Immature natural killer cell (primary cell): ENCODE measurements around the gene TMEM37. TPM values are rescaled to one million over a fixed set of nuclear protein-coding genes. Genes with fewer than 3 reads are reported as not detected.

Experiments
- DNase-seq, 3 donors: peaks; one replicate each; pipeline ENCODE4 v3.0.0; 2022; ENCODE audit warnings: mixed read lengths in 1 of 3
- H3K27ac Mint-ChIP-seq, 6 donors: one replicate each; pipeline ENCODE4 v1.8.0; 2020; ENCODE audit warnings: mixed read lengths in 6 of 6, mild to moderate bottlenecking in 5 of 6, inconsistent platforms in 4 of 6, moderate library complexity in 3 of 6
- H3K27me3 Mint-ChIP-seq, 3 donors: one replicate each; pipeline ENCODE4 v1.8.0; 2020 to 2021; ENCODE audit warnings: low read depth in 3 of 3, mild to moderate bottlenecking in 3 of 3, mixed read lengths in 3 of 3, moderate library complexity in 3 of 3, inconsistent platforms in 1 of 3
- H3K36me3 Mint-ChIP-seq, 3 donors: one replicate each; pipeline ENCODE4 v1.8.0; 2020; ENCODE audit warnings: mixed read lengths in 3 of 3, inconsistent platforms in 2 of 3, mild to moderate bottlenecking in 2 of 3
- H3K4me1 Mint-ChIP-seq, 2 donors: one replicate each; pipeline ENCODE4 v1.8.0; 2020; ENCODE audit warnings: inconsistent platforms in 2 of 2, mild to moderate bottlenecking in 2 of 2, mixed read lengths in 2 of 2, moderate library complexity in 1 of 2
- H3K4me3 Mint-ChIP-seq, 5 donors: one replicate each; pipeline ENCODE4 v1.8.0; 2020; ENCODE audit warnings: mild to moderate bottlenecking in 5 of 5, mixed read lengths in 5 of 5, inconsistent platforms in 3 of 5, moderate library complexity in 3 of 5
- H3K9me3 Mint-ChIP-seq, 6 donors: one replicate each; pipeline ENCODE4 v1.8.0; 2020; ENCODE audit warnings: mild to moderate bottlenecking in 6 of 6, mixed read lengths in 6 of 6, inconsistent platforms in 4 of 6, moderate library complexity in 3 of 6
- polyA plus RNA-seq, 3 donors: library from polyadenylated mRNA; unstranded; fragments of 300-500 nt; fragmentation: Illumina TruSeq; gene quantifications; one replicate each; pipeline ENCODE4 v1.2.3, GENCODE V29; 2021

Gene TMEM37
- polyA plus RNA-seq, 3 donors from 2014 or later: not detected

DNA sequence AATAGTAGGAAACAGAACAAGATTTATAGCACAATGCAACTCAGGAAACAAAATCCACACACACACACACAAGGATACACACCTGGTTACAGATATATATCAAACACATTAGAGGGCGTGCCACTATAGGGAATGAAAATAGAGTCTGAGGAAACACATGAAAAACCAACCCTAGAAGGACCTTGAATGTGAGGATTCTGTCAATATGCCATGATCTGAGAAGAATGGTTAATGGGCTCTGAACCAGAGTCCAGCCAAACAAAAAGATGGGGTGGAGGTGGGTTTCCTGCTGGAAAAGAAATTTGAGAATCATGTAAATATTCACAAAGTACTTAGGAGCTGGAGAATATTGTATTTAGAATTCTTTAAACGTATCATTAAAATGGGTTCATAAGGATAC, 7.8 kb upstream of the TMEM37 start:
- H3K9me3 Mint-ChIP-seq: no peaks in the 10 kb centered on the region
- no peak overlapping the region for H3K4me3 Mint-ChIP-seq
- peaks cover 10 to 14% (median 13%) of the 10 kb centered on the region in 3 donors for H3K27me3 Mint-ChIP-seq
- no peak overlapping the region for H3K27ac Mint-ChIP-seq
- no peaks in the 10 kb centered on the region for H3K4me1 Mint-ChIP-seq
- no peaks in the 10 kb centered on the region for H3K36me3 Mint-ChIP-seq
- no peak for DNase-seq

GRCh38 chr2:119424284-119425118, 7.2 kb upstream of the TMEM37 start:
- no peaks in the 10 kb centered on the region for H3K9me3 Mint-ChIP-seq
- peaks cover 13 to 16% (median 13%) of the 10 kb centered on the region in 3 donors for H3K27me3 Mint-ChIP-seq
- H3K4me1 Mint-ChIP-seq: no peaks in the 10 kb centered on the region
- H3K36me3 Mint-ChIP-seq: no peaks in the 10 kb centered on the region
- DNase-seq: no peak
- no peak overlapping the region for H3K4me3 Mint-ChIP-seq
- no peak overlapping the region for H3K27ac Mint-ChIP-seq

DNA sequence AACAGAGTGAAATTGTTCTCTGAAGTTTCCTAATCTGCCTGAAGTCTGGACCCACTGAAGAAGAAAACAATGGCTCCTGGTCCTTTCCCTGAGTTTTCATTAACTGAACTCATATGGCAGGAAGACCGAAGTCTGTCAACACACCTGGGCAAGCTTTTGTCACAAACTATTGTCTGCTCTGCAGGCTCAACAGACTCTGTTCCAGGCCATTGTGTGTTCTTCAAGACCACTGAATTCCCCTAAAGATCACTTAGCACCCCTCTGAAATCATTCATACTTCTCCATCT, 6.6 kb upstream of the TMEM37 start:
- H3K27ac Mint-ChIP-seq: no peak overlapping the region
- DNase-seq: no peak
- peaks cover 10 to 17% (median 16%) of the 10 kb centered on the region in 3 donors for H3K27me3 Mint-ChIP-seq
- no peaks in the 10 kb centered on the region for H3K9me3 Mint-ChIP-seq
- no peaks in the 10 kb centered on the region for H3K4me1 Mint-ChIP-seq
- no peak overlapping the region for H3K4me3 Mint-ChIP-seq
- no peaks in the 10 kb centered on the region for H3K36me3 Mint-ChIP-seq

DNA sequence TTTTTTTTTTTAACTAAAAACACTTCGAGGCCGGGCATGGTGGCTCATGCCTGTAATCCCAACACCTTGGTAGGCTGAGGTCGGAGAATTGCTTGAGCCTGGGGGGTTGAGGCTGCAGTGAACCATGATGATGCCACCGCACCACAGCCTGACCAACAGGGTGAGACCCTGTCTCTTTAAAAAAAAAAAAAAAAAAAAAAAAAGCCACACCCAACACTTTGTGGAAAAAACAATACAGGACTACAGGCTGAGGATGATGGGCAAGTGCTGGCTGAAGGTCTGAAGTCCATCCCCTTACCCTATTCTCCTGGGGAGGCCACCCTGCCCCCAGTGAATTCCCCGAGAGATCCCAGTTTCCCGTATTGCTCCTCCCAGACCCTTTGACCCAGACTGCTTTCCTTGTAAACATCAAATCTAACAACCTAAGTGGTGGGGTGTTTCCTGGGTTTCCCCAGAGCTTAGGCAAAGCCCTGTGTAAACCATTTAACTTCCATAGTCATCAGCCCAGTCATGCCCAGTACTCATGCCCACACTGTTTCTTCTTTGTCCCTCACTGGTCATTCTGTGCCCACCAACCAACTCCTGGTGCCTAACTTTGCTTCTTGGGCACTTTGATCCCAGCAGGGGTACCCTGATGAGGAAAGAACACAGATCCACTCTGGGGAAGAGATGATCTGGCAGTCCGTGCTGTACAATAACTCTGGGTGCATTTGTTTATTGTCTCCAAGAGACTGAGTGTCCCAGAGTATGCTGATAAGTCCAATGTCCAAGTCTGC, 5.8 kb upstream of the TMEM37 start:
- H3K36me3 Mint-ChIP-seq: no peaks in the 10 kb centered on the region
- no peaks in the 10 kb centered on the region for H3K9me3 Mint-ChIP-seq
- peaks cover 10 to 18% (median 16%) of the 10 kb centered on the region in 3 donors for H3K27me3 Mint-ChIP-seq
- no peak overlapping the region for H3K4me3 Mint-ChIP-seq
- no peaks in the 10 kb centered on the region for H3K4me1 Mint-ChIP-seq
- DNase-seq: no peak
- H3K27ac Mint-ChIP-seq: no peak overlapping the region

DNA sequence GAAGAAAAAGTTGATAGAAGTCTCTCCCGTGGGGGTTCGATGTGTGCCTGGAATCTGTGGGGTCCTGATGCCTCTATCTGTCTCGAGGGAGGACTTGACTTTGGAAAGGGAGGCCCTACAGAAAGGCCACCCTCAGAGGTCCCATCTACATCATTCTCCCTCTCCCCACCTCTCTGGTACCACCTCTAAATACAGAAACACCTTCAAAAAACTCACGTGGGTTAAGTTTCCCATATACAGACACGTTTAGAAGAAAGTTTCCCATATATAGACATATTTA, 5.3 kb upstream of the TMEM37 start:
- Mint-ChIP-seq H3K27me3 (peaks cover 11 to 18% (median 14%) of the 10 kb centered on the region in 3 donors), H3K27ac (no peak overlapping the region)

DNA sequence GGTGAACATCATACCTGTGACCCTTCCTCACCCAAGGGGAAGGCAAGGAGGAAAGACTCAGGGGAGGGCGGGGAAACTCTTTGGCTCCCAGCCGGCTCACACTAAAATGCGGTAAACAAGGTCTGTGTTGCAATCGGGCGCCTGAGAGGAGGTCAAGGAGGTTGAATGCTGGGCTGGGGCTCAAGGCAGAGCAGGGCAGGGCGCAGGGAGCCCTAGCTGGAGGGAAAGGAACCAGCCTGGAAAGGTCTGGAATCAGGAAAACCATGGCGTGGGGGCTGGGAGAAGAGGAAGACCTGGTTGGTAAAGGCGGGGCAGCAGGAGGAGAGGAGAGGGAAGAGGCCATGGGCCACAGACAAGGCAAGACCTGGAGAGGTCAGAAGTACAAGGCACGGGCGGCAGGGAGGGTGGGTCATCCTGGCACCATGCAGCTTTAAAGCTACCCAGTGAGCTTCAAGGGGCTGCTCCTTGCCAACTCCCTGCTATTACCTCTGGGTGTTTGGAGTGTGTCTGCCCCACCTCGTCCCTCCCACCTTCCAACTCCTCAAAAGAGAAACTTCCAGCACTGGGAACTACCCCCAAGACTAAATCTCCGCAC, 4.8 kb upstream of the TMEM37 start:
- Mint-ChIP-seq H3K4me3 (no peak overlapping the region), H3K27me3 (peaks cover 11 to 18% (median 14%) of the 10 kb centered on the region in 3 donors), H3K36me3 (no peaks in the 10 kb centered on the region), H3K4me1 (peaks cover 0 to 3% of the 10 kb centered on the region in 2 donors), H3K27ac (no peak overlapping the region), H3K9me3 (no peaks in the 10 kb centered on the region)
- DNase-seq: no peak

More for the DNA sequence above, 5.3 kb upstream of the TMEM37 start:
- no peak for DNase-seq
- Mint-ChIP-seq H3K36me3 (no peaks in the 10 kb centered on the region), H3K4me3 (no peak overlapping the region), H3K9me3 (no peaks in the 10 kb centered on the region), H3K4me1 (peaks cover 0 to 3% of the 10 kb centered on the region in 2 donors)

DNA sequence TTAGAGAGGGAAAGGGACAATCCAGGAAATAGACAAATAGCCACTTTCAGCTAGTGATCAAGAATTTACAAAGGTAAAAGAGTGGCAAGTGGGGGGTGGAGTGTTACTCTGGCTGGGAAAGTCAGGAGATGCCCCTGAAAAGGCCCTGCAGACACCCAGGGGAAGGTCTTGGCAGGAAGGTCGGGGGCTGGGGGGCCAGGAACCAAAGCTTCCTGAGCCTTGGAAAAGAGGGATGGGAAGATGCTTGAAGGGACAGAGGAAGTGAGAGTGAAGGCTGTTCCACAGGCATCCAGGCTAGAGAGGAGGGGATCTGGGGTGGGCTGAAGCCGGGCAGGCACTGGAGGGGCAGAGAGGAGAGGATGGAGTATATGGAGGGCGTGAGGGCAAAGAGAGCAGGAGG, 3.9 kb upstream of the TMEM37 start:
- no peak for DNase-seq
- H3K27ac Mint-ChIP-seq: no peak overlapping the region
- H3K4me3 Mint-ChIP-seq: no peak overlapping the region
- peaks cover 16 to 25% (median 17%) of the 10 kb centered on the region in 3 donors for H3K27me3 Mint-ChIP-seq
- no peaks in the 10 kb centered on the region for H3K9me3 Mint-ChIP-seq
- peaks cover 6 to 8% of the 10 kb centered on the region in 2 donors for H3K4me1 Mint-ChIP-seq
- no peaks in the 10 kb centered on the region for H3K36me3 Mint-ChIP-seq

- H3K4me1 Mint-ChIP-seq: peaks cover 6 to 8% of the 10 kb centered on the region in 2 donors
- H3K36me3 Mint-ChIP-seq: no peaks in the 10 kb centered on the region
- H3K4me3 Mint-ChIP-seq: no peak overlapping the region
- H3K27me3 Mint-ChIP-seq: peaks cover 18 to 25% (median 20%) of the 10 kb centered on the region in 3 donors
- no peak overlapping the region for H3K27ac Mint-ChIP-seq
- no peaks in the 10 kb centered on the region for H3K9me3 Mint-ChIP-seq
- DNase-seq: no peak
These were observed 3.0 kb upstream of the TMEM37 start for GRCh38 chr2:119428488-119429224.

GRCh38 chr2:119429225-119429981, 2.3 kb upstream of the TMEM37 start:
- Mint-ChIP-seq H3K4me3 (no peak overlapping the region), H3K27ac (no peak overlapping the region), H3K36me3 (no peaks in the 10 kb centered on the region), H3K27me3 (peaks cover 18 to 24% (median 24%) of the 10 kb centered on the region in 3 donors), H3K4me1 (peaks cover 6 to 8% of the 10 kb centered on the region in 2 donors), H3K9me3 (no peaks in the 10 kb centered on the region)
- DNase-seq: no peak

- no peaks in the 10 kb centered on the region for H3K36me3 Mint-ChIP-seq
- peaks cover 18 to 25% (median 24%) of the 10 kb centered on the region in 3 donors for H3K27me3 Mint-ChIP-seq
- no peak for DNase-seq
- H3K4me1 Mint-ChIP-seq: peaks cover 6 to 8% of the 10 kb centered on the region in 2 donors
- peak overlapping the region in 2 of 5 donors; percentile 45 to 65 for H3K4me3 Mint-ChIP-seq
- no peak overlapping the region for H3K27ac Mint-ChIP-seq
- H3K9me3 Mint-ChIP-seq: no peaks in the 10 kb centered on the region
These were observed 1.6 kb upstream of the TMEM37 start for GRCh38 chr2:119430023-119430498.

DNA sequence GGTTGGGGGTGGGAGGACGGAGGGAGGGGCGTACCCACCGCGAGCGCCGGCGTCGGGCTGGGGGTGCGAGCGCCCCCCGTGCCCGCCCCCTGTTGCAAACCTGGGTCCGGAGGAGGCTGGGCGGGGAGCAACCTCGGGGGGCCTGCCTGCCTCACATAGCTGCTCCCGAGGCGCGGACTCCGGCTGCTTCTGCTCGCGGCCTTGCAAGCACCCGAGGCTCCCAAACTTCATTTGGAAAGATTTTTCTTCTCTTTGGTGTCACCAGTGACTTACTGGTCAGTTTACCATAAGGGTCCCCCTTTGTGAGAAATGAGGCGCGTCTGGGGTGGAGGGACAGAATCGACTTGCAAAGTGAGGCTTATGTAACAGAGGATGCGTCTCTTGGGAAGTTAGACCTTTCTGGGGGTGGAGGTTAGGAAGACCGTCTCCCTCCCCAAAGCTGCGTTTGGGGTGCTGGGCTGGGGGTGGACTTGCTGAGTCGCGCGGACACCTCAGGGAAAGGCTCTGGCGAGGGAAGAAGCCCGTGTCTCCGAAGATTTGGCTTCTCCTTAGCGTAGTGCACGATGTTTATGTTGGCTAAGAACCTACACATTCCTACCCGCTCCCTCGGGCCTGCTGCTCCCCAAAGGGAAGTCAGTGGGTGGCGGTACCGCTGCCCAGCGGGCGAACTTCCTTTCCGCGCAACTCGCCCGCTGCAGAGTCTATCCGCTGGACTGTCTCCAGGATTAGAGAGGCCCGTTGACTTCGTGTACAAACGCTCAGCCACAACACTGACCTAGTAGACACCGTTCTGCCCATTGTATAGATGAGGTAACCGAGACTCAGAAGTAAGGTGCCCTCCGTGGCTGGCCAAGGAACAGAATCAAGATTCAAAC, 559 bp downstream of the TMEM37 start:
- no peak for DNase-seq
- Mint-ChIP-seq H3K27ac (no peak overlapping the region), H3K4me3 (peak overlapping the region; percentile 65 to 81 (median 74)), H3K27me3 (peaks cover 9 to 29% (median 24%) of the 10 kb centered on the region in 3 donors), H3K36me3 (no peaks in the 10 kb centered on the region), H3K4me1 (peaks cover 6 to 8% of the 10 kb centered on the region in 2 donors), H3K9me3 (no peaks in the 10 kb centered on the region)

GRCh38 chr2:119432851-119433522, 1.3 kb downstream of the TMEM37 start:
- peak overlapping the region in 3 of 5 donors; percentile 50 to 81 (median 67) for H3K4me3 Mint-ChIP-seq
- H3K27ac Mint-ChIP-seq: no peak overlapping the region

More at GRCh38 chr2:119432851-119433522, 1.3 kb downstream of the TMEM37 start:
- H3K4me1 Mint-ChIP-seq: peaks cover 6 to 8% of the 10 kb centered on the region in 2 donors
- no peaks in the 10 kb centered on the region for H3K36me3 Mint-ChIP-seq
- no peak for DNase-seq
- H3K9me3 Mint-ChIP-seq: no peaks in the 10 kb centered on the region
- H3K27me3 Mint-ChIP-seq: peaks cover 9 to 26% (median 22%) of the 10 kb centered on the region in 3 donors
